OCI-LY3 (cell line): ENCODE data around the gene ESPL1.

ENCODE experiments used
- EZH2phosphoT487 ChIP-seq: fragments of 200-600 bp; shearing (Covaris generic); IDR thresholded peaks from 2 replicates; pipeline ENCODE4 v1.6.1; 2018; ENCODE audit warnings: antibody characterized with exemption, mixed run types, low read depth
- TF ChIP-seq, protein P1 (sequence below): fragments of 200-600, 300-600 bp; sonication (generic); IDR thresholded peaks from 2 replicates; pipeline ENCODE4 v1.5.1; 2014; ENCODE audit warnings: antibody characterized with exemption, low read length, low read depth

DNA sequence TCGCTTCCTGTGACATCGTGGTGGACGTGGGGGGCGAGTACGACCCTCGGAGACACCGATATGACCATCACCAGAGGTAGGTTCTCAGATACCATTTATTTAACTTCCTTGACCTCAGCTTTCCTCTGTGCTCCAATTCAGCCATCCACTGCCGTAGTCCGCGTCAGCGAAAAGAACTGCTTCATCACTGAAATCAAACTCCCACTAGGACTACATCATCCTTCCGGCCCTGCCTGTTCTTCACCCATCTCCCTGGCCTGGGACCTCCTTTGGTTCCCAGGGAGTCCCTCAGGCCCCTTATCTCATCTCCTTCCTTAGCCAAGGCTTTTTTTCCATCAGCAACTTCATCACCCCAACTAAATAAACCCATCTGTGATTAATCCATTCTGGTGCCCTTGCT, 32.1 kb downstream of the ESPL1 start:
- TF ChIP-seq, protein P1, sequence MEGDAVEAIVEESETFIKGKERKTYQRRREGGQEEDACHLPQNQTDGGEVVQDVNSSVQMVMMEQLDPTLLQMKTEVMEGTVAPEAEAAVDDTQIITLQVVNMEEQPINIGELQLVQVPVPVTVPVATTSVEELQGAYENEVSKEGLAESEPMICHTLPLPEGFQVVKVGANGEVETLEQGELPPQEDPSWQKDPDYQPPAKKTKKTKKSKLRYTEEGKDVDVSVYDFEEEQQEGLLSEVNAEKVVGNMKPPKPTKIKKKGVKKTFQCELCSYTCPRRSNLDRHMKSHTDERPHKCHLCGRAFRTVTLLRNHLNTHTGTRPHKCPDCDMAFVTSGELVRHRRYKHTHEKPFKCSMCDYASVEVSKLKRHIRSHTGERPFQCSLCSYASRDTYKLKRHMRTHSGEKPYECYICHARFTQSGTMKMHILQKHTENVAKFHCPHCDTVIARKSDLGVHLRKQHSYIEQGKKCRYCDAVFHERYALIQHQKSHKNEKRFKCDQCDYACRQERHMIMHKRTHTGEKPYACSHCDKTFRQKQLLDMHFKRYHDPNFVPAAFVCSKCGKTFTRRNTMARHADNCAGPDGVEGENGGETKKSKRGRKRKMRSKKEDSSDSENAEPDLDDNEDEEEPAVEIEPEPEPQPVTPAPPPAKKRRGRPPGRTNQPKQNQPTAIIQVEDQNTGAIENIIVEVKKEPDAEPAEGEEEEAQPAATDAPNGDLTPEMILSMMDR: no peak
- no peak for TF ChIP-seq EZH2phosphoT487
